ENCODE measurements around the gene ZSWIM4. TPM values are rescaled to one million over a fixed set of nuclear protein-coding genes. Genes with fewer than 3 reads are reported as not detected.
A peak's percentile ranks its signal among the peaks of the same experiment; 100 is the strongest.

ZSWIM4 gene
- total and polyA plus RNA-seq, 2 of the 13 experiments (the other 11 are each of a cell fraction or from before 2014, with no cell fraction given): 0.33 to 0.86 TPM

GRCh38 chr19:13849991-13850909, 55.0 kb downstream of the ZSWIM4 start (continued):
- no peak for TF ChIP-seq ZHX1 (CRISPR knock-in tag; IDR thresholded peaks at IDR 0.05; ENCODE audit: low read depth)
- TF ChIP-seq ZNF235 (CRISPR knock-in tag; IDR thresholded peaks at IDR 0.05; ENCODE audit: borderline replicate concordance): no peak
- peak; percentile 43; the same call in 1 of the 2 replicates for TF ChIP-seq POLR2G (IDR thresholded peaks at IDR 0.05; ENCODE audit: low read depth, low read length)
- TF ChIP-seq JDP2 (CRISPR knock-in tag; IDR thresholded peaks at IDR 0.05; ENCODE audit: borderline replicate concordance): no peak
- no peak for TF ChIP-seq POGZ (CRISPR knock-in tag; IDR thresholded peaks at IDR 0.05)
- no peak for TF ChIP-seq ZNF138 (CRISPR knock-in tag; IDR thresholded peaks at IDR 0.05; ENCODE audit: low read depth)
- TF ChIP-seq SOX6 (IDR thresholded peaks at IDR 0.05): no peak
- TF ChIP-seq SOX6 (CRISPR knock-in tag; IDR thresholded peaks at IDR 0.05): no peak
- no peak for TF ChIP-seq SRF (IDR thresholded peaks at IDR 0.05; ENCODE audit: low read depth, low read length)
- TF ChIP-seq SRSF1 (optimal IDR thresholded peaks at IDR 0.05; ENCODE audit: low read depth, low read length): no peak
- TF ChIP-seq NFE2L2 (IDR thresholded peaks at IDR 0.05; ENCODE audit: low read length): no peak
- TF ChIP-seq CREBL2 (CRISPR knock-in tag; IDR thresholded peaks at IDR 0.05; ENCODE audit: borderline replicate concordance): no peak
- TF ChIP-seq ZMYM4 (CRISPR knock-in tag; IDR thresholded peaks at IDR 0.05): no peak
- TF ChIP-seq TRAFD1 (CRISPR knock-in tag; IDR thresholded peaks at IDR 0.05; ENCODE audit: borderline replicate concordance): no peak
- TF ChIP-seq MAFK (conservative IDR thresholded peaks at IDR 0.05 in 1 of 2, IDR thresholded peaks at IDR 0.05 in 1 of 2; ENCODE audit: low read length in 2 of 2): no peak
- TF ChIP-seq ATF7 (IDR thresholded peaks at IDR 0.05): no peak
- no peak for TF ChIP-seq ATF7 (CRISPR knock-in tag; IDR thresholded peaks at IDR 0.05)
- no peak for TF ChIP-seq SYNCRIP (IDR thresholded peaks at IDR 0.05; ENCODE audit: insufficient read depth, low read depth, low read length)
- no peak for TF ChIP-seq MYNN (CRISPR knock-in tag; IDR thresholded peaks at IDR 0.05; ENCODE audit: low read depth)
- no peak for TF ChIP-seq ATF1 (CRISPR knock-in tag; IDR thresholded peaks at IDR 0.05)
- TF ChIP-seq ZBTB38 (CRISPR knock-in tag; IDR thresholded peaks at IDR 0.05): peak; percentile 29; the same call in 1 of the 2 replicates
- TF ChIP-seq MAZ (IDR thresholded peaks at IDR 0.05; ENCODE audit: borderline replicate concordance, low read depth, low read length): 0 out of 2 replicates have a peak, but pooled peaks have one; percentile 32
- no peak; the same call in 1 of the 2 replicates for TF ChIP-seq MAZ (CRISPR knock-in tag; IDR thresholded peaks at IDR 0.05; ENCODE audit: low read depth)
- TF ChIP-seq PATZ1 (CRISPR knock-in tag; IDR thresholded peaks at IDR 0.05): 0 out of 2 replicates have a peak, but pooled peaks have one; percentile 37
